PFSK-1 (cell line): ENCODE measurements around the gene NCOA3.

Source experiments
- POLR2AphosphoS5 ChIP-seq: IDR thresholded peaks from 2 replicates; pipeline ENCODE4 v1.6.1; 2012; ENCODE audit warnings: low read depth, mild to moderate bottlenecking, control low read depth, low read length, moderate library complexity
- REST ChIP-seq, 2 experiments: IDR thresholded peaks; 2 replicates each; pipeline versions ENCODE4 v1.6.1 to v1.8.0; 2011 to 2012; ENCODE audit warnings: low read depth in 2 of 2, low read length in 2 of 2, control low read depth in 1 of 2, inconsistent platforms in 1 of 2, mild to moderate bottlenecking in 1 of 2, moderate library complexity in 1 of 2; ENCODE audit not compliant: insufficient read depth in 1 of 2
- SIN3A ChIP-seq: IDR thresholded peaks from 2 replicates; pipeline ENCODE4 v1.6.1; 2012; ENCODE audit warnings: mild to moderate bottlenecking, low read length, moderate library complexity, borderline replicate concordance; ENCODE audit not compliant: insufficient read depth
- TAF1 ChIP-seq: IDR thresholded peaks from 2 replicates; pipeline ENCODE4 v1.6.1; 2012; ENCODE audit warnings: low read length, control low read depth, borderline replicate concordance; ENCODE audit not compliant: insufficient read depth

DNA sequence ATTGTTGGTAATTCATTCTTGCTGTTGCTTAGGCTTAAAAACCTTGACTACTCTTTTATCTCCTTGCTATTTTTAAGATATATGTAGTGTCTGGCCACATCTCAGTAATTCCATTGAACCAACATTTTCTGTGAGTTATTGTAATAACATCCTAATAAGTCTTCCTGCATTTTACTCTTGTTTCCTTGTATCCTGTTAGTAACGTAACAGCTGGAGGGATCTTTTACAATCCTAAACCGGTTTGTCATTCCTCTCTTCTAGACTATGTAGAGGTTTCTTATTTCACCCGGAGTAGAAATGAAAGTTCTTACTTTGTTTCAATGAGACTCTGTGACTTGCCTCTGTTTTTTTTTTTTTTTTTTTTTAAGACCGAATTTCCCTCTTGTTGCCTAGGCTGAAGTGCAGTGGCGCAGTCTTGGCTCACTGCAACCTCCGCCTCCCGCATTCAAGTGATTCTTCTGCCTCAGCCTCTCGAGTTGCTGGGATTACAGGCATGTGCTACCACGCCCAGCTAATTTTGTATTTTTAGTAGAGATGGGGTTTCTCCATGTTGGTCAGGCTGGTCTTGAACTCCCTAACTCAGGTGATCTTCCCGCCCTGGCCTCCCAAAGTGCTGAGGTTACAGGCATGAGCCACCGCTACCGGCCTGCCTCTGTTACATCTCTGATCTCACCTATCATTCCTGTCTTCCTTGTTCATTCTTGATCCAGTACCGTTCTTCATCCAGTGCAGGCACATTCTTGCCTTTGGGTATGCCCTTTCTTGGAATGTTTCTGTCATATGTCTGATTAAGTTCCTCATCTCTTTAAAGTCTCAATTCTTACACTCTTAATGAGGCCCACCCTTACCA lies 44.7 kb downstream of the NCOA3 start:
- no peak for TF ChIP-seq POLR2AphosphoS5
- TF ChIP-seq TAF1: no peak
- no peak for TF ChIP-seq SIN3A
- TF ChIP-seq REST (IDR thresholded peaks at IDR 0.05; ENCODE audit: insufficient read depth in 1 of 2, low read depth in 2 of 2, low read length in 2 of 2): no peak
